GM19023 (cell line): Measurements from ENCODE around the gene PKN1.
A peak's percentile ranks its signal among the peaks of the same experiment; 100 is the strongest.
"Not testable (repeated sequence)": the region's sequence is repeated elsewhere in the genome, so short reads cannot be mapped to it uniquely, and the experiment has no call there.

Source experiments
- ATAC-seq: cut with Tn5 transposase; IDR thresholded peaks from one replicate; pipeline ENCODE4 v1.9.1; 2021; ENCODE audit warnings: mild to moderate bottlenecking, moderate library complexity; ENCODE audit not compliant: unreplicated experiment

Gene PKN1

DNA sequence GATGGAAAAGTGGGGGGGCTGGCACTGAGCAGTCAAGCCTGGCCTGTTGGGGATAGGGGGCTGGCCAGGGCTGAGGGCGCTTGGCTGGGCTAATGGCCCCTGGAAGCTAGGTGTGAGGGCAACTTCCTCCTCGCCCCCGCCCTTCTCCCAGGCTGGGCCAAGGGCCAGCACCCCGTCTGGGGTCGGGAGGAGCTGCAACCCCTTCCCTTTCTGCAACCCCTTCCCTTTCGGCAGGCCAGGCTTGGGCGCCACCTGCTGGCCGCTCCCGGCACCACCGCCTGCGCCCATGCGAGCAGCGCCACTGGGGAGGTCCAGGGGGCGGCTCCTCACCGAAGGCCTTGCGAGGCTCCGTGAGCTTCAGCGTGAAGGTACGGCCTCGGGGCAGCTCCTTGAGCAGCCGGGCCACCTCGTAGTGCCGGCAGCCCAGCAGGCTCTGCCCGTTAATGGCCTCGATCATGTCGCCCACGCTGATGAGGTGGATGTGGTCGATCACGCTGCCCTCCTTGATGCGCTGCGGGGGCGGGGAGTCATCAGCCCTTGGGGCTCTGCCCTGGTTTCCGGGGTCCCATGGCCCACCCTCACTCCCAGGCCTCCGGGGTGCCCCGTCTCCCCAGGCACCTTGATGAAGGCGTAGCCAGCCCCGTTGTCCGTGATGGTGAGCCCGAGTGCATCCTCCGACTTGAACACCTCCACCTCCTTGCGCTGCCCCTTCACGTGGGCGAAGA, 47.0 kb downstream of the PKN1 start:
- ATAC-seq, result no peak

GRCh38 chr19:14480700-14481079, 47.6 kb downstream of the PKN1 start:
- no peak for ATAC-seq

DNA sequence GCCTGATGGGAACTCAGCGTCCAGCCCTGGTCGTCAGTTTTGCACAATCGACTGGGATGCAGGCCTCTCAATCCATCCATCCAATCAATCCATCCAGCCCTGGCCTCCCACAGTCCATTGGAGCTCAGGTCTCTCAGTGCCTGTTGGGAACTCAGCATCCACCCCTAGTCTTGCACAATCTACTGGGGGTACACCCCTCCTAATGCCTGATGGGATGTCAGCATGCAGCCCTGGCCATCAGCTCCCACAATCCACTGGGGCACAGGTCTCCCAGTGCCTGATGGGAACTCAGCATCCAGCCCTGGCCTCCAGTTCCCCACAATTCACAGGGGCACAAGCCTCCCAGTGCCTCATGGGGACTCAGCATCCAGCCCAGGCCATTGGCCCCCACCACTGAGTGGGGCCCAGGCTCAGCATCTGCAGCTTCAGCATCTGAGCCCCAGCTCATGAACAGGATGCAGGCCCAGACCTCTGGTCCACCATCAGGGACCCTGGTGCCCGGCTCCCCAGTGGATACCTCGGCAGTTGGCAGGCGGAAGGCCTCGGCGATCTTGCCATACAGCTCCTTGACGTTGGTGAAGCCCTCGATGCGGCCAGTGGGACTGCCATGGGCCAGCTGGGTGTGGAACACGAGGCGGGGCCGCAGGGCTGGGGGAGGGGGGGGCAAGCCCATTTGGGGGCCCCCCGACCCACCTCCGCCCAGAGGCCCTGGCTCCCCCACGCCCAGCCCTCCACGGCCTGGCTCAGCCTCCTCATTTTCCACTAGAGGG, 49.3 kb downstream of the PKN1 start:
- ATAC-seq, result no peak

DNA sequence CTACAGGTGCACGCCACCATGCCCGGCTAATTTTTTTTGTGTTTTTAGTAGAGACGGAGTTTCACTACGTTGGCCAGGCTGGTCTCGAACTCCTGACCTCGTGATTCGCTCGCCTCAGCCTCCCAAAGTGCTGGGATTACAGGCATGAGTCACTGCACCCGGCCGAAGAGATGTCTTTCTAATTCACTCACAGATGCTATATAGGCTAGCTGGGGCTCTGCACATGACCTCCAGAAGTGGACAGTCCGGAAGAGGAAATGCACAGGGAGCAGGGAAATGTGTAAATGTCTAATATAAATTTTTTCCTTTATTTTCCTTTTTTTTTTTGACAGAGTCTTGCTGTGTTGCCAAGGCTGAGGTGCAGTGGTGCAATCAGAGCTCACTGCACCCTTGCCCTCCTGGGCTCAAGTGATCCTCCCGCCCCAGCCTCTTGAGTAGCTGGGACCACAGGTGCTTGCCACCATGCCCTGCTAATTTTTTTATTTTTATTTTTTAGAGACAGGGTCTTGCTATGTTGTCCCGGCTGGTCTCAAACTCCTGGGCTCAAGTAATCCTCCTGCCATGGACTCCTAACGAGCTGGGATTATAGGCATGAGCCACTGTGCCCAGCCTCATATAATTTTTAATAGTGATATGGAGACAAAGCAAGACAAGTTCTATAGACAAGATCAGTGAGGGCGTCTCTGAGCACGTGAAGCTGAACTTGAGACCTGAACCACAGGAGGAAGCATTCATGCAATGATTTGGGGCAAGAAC, 54.4 kb downstream of the PKN1 start:
- ATAC-seq, result no peak

DNA sequence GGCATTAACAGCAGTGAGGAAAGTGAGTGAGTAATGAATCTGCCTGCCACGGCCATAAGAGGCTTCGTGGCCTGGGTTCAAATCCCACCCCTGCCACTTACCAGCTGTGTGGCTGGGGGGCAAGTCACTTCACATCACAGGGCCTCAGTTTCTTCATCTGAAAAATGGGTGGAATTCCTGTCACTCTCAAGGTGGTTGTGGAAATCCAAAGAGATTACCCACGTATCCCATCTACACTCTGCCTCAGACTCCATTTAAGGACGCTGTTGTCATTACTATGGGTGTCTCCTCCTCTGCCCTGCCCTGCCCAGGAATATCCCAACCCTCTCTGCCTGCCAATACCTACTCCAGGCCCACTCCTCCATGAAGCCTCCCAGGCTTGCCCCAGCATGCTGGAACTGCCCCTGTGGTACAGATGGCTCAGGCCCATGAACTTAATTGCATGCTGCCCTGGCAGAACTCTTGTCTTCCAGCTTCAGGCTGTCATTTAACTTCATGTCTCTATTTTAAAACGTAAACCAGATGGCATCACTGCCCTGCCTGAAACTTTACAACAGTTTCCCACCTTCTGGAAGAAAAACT, 59.7 kb downstream of the PKN1 start:
- no peak for ATAC-seq

GRCh38 chr19:14494411-14494810, 61.3 kb downstream of the PKN1 start:
- ATAC-seq, result no peak

- ATAC-seq, result no peak
Observed at GRCh38 chr19:14494910-14495671, 62.0 kb downstream of the PKN1 start.

DNA sequence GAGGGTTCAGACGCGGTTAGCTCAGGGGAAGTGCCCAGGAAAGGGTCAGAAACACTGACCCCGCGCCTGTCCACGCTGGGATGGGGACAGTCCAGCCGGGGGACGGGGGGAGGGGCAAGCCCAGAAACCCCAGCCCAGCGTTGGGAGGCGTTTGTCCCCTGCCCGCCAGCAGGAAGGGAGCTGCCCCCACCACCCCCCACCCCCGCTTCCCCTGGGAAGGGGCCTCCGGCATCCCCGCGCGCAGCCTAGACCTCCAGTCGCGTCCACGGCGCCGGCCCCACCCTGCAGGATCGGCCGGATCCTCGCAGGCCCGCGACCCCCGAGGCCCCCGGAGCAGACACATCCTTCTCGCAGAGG, 62.5 kb downstream of the PKN1 start:
- ATAC-seq, result peak; percentile 16

- ATAC-seq, result peak; percentile 79
Observed at GRCh38 chr19:14496029-14496833, 63.1 kb downstream of the PKN1 start, which contains the start of gene GIPC1. TSS of gene GIPC1 (minus strand) at chr19:14496127. CDS start at chr19:14482976, 13,151 bp downstream.

DNA sequence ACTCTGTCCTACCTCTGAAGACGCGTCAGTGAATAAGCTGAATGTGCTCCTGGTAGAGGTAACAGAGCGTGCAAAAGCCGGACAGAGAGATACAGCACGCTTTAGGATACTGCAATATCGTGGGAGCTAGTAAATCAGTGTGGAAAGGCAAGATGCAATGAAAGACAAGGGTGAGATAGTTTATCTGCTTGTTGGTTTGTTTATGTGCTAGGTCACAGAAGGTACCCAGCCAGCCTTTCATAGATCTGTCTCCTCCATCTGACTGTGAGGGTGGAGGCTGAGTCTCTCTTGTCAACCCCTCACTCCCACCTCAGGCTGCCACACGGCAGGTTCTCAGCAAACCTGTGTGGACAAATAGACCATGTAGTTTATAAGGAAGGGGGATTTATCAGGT, 63.7 kb downstream of the PKN1 start:
- ATAC-seq, result no peak

DNA sequence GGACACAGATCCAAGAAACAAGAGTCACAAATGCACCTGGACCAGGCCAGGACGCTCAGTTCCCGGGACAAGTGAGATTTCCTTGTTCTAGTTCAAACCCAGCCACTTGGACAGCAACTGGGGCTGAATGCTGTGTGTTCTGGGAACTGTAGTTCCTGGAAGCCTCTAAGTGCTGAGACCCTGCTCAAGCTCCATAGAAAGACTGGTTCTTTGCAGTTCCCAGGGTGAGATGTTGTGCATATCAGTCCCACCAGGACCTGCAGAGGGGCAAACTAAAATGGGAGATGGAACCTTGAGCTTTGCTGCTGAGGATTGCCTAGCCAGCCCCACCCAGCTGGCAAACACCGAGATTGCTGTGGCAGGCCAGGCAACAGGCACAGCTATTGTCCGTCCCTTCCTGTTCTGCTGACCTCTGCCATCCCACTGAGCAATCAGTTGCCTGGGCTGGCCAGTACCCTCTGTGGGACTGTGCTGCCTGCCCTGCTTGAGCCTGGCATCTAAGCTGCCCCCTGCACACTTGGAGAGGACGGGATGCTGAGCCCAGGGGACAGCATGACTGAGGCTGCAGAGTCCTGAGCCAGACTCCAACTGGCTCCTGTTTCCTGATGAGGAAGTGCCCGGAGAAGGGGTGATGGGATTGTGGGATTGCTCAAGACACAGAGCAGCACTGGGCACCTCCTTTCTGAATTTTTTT, 64.3 kb downstream of the PKN1 start:
- ATAC-seq, result no peak

GRCh38 chr19:14502334-14503092, 69.4 kb downstream of the PKN1 start:
- no peak for ATAC-seq

DNA sequence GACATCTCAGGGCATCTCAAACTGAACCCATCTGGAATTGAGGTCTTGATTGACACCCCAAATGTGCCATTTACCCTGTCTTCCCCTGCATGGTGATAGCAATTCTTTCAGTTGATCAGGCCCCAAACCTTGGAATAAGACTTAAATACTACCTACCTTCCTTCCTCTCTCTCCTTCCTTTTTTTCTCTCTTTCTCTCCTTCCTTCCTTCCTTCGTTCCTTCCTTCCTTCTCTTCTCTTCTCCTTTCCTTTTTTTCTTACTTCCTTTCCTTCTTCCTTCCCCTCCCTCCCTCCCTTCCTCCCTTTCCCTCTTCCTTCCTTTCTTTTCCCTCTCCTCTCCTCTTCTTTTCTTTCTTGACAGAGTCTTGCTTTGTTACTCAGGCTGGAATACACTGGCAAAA, 70.2 kb downstream of the PKN1 start:
- ATAC-seq, result no peak

GRCh38 chr19:14504575-14504974, 71.5 kb downstream of the PKN1 start:
- not testable (repeated sequence) for ATAC-seq

GRCh38 chr19:14505488-14506239, 72.6 kb downstream of the PKN1 start:
- ATAC-seq, result no peak

DNA sequence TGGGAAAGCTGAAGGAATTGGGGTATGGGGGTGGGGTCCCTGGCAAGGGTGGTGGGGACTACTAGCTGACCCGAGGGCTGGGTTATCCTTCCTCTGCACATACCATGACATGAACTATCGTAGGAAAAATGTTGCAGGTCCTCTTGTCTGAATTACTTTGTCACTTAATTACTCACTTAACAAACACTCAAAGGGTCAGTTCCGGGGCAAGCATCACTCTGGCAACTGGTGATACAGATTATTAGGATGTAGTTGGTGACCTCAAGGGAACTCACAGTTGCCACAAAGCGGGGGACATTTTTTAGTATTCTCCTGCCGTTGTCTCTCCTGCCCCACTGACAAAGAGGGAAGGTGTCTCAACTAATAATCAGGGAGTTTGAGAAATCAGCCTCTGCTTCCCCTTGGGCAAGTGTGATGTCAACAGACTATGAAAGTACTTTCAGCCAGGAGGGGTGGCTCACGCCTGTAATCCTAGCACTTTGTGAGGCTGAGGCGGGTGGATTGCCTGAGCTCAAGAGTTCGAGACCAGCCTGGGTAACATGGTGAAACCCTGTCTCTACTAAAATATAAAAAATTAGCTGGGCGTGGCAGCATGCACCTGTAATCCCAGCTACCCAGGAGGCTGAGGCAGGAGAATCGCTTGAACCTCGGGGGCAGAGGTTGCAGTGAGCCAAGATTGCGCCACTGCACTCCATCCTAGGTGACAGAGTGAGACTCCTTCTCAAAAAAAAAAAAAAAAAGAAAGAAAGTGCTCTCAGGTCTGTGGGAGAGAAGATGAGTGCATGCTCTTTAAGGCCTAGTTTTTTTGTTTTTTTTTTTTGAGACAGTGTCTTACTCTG, 74.8 kb downstream of the PKN1 start:
- ATAC-seq, result no peak
